Neural progenitor cell (in vitro differentiated cells): ENCODE measurements around the gene CYGB. TPM values are rescaled to one million over a fixed set of nuclear protein-coding genes. Genes with fewer than 3 reads are reported as not detected.
A peak's percentile ranks its signal among the peaks of the same experiment; 100 is the strongest.

Source experiments
- DNase-seq: peaks from one replicate; pipeline ENCODE4 v3.0.0-alpha.2; 2016; ENCODE audit warnings: low spot score
- H2AFZ ChIP-seq: fragments of 200-600 bp; sonication (generic); replicated peaks from 2 replicates; pipeline ENCODE4 v1.6.1; 2016; ENCODE audit warnings: antibody characterized with exemption
- H3F3A ChIP-seq: fragments of 200-600 bp; sonication (generic); 2 replicates; pipeline ENCODE4 v1.6.1; 2016; ENCODE audit warnings: antibody characterized with exemption, low read depth
- H3K27ac ChIP-seq: fragments of 200-600 bp; sonication (generic); 2 replicates; pipeline ENCODE4 v1.5.1; 2016; ENCODE audit warnings: mild to moderate bottlenecking
- H3K27me3 ChIP-seq: fragments of 200-600 bp; sonication (generic); 2 replicates; pipeline ENCODE4 v1.6.1; 2016; ENCODE audit warnings: mild to moderate bottlenecking, moderate library complexity
- H3K36me3 ChIP-seq: fragments of 200-600 bp; sonication (generic); 2 replicates; pipeline ENCODE4 v1.5.1; 2016
- H3K4me1 ChIP-seq: fragments of 200-600 bp; sonication (generic); 2 replicates; pipeline ENCODE4 v1.6.1; 2016; ENCODE audit warnings: mixed run types
- H3K4me2 ChIP-seq: fragments of 200-600 bp; sonication (generic); 2 replicates; pipeline ENCODE4 v1.6.1; 2016
- H3K4me3 ChIP-seq: fragments of 200-600 bp; sonication (generic); 2 replicates; pipeline ENCODE4 v1.5.1; 2016
- H3K79me2 ChIP-seq: fragments of 200-600 bp; sonication (generic); 2 replicates; pipeline ENCODE4 v1.6.1; 2016; ENCODE audit warnings: low read depth
- H3K9ac ChIP-seq: fragments of 200-600 bp; sonication (generic); 2 replicates; pipeline ENCODE4 v1.6.1; 2016
- H3K9me3 ChIP-seq: fragments of 200-600 bp; sonication (generic); 2 replicates; pipeline ENCODE4 v1.5.1; 2016; ENCODE audit warnings: low read depth
- H4K20me1 ChIP-seq: fragments of 200-600 bp; sonication (generic); 2 replicates; pipeline ENCODE4 v1.6.1; 2016; ENCODE audit warnings: low read depth
- H3K27ac Mint-ChIP-seq: 3 replicates; pipeline ENCODE4 v1.8.0; 2021; ENCODE audit warnings: mixed read lengths
- H3K27me3 Mint-ChIP-seq: 2 replicates; pipeline ENCODE4 v1.8.0; 2022; ENCODE audit warnings: low read depth, mild to moderate bottlenecking, inconsistent platforms, moderate library complexity, mixed read lengths; ENCODE audit not compliant: insufficient read depth
- H3K36me3 Mint-ChIP-seq: 3 replicates; pipeline ENCODE4 v1.8.0; 2021; ENCODE audit warnings: mixed read lengths
- H3K4me1 Mint-ChIP-seq: 3 replicates; pipeline ENCODE4 v1.8.0; 2021; ENCODE audit warnings: mixed read lengths
- H3K4me3 Mint-ChIP-seq: 3 replicates; pipeline ENCODE4 v1.8.0; 2021; ENCODE audit warnings: mild to moderate bottlenecking, moderate library complexity, mixed read lengths
- H3K9me3 Mint-ChIP-seq: 3 replicates; pipeline ENCODE4 v1.8.0; 2020; ENCODE audit warnings: mixed read lengths
- CTCF ChIP-seq: fragments of 200-600 bp; sonication (generic); IDR thresholded peaks from 2 replicates; pipeline ENCODE4 v1.5.1; 2017; ENCODE audit warnings: antibody characterized with exemption, mild to moderate bottlenecking
- EZH2 ChIP-seq: fragments of 200-600 bp; sonication (generic); IDR thresholded peaks from 2 replicates; pipeline ENCODE4 v1.6.1; 2017; ENCODE audit warnings: antibody characterized with exemption, mild to moderate bottlenecking, moderate library complexity
- EZH2phosphoT487 ChIP-seq: fragments of 200-600 bp; sonication (generic); IDR thresholded peaks from 2 replicates; pipeline ENCODE4 v1.6.1; 2017; ENCODE audit warnings: antibody characterized with exemption
- total RNA-seq: library from RNA; depleted of rRNA; stranded (reverse); fragments of >200 nt; gene quantifications from 2 replicates; pipeline ENCODE4 v1.2.3, GENCODE V29; 2015; ENCODE audit warnings: low replicate concordance

Gene CYGB
- total RNA-seq, 1 donor from 2014 or later, result not detected

- Histone ChIP-seq H3K9ac (no peak overlapping the region), H2AFZ (peak overlapping the region; percentile 58), H3K79me2 (no peaks in the 10 kb centered on the region), H4K20me1 (peaks cover 14% of the 10 kb centered on the region), H3F3A (peaks cover 5% of the 10 kb centered on the region), H3K4me2 (peak overlapping the region; percentile 81), H3K4me1 (peaks cover 27% of the 10 kb centered on the region), H3K4me3 (peak overlapping the region; percentile 80), H3K9me3 (no peaks in the 10 kb centered on the region), H3K36me3 (no peaks in the 10 kb centered on the region), H3K27me3 (peaks cover 19% of the 10 kb centered on the region), H3K27ac (no peak overlapping the region)
- DNase-seq, result no peak
- Mint-ChIP-seq H3K9me3 (no peaks in the 10 kb centered on the region), H3K4me1 (peaks cover 29% of the 10 kb centered on the region), H3K36me3 (no peaks in the 10 kb centered on the region), H3K27me3 (peaks cover 24% of the 10 kb centered on the region), H3K4me3 (peak overlapping the region; percentile 84), H3K27ac (no peak overlapping the region)
- no peak for TF ChIP-seq CTCF
- no peak for TF ChIP-seq EZH2
Observed at GRCh38 chr17:76501827-76502307, 35.6 kb downstream of the CYGB start.

- Histone ChIP-seq H3K9ac (no peak within 1 kb of the TSS), H3F3A (peaks cover 5% of the 10 kb centered on the region), H2AFZ (peak within 1 kb of the TSS; percentile 88), H3K79me2 (no peaks in the 10 kb centered on the region), H3K9me3 (no peaks in the 10 kb centered on the region), H3K4me2 (peak within 1 kb of the TSS; percentile 81), H3K36me3 (no peaks in the 10 kb centered on the region), H3K4me3 (peak within 1 kb of the TSS; percentile 80), H3K27me3 (peaks cover 14% of the 10 kb centered on the region), H3K4me1 (peaks cover 27% of the 10 kb centered on the region), H4K20me1 (peaks cover 14% of the 10 kb centered on the region), H3K27ac (no peak within 1 kb of the TSS)
- Mint-ChIP-seq H3K27me3 (peaks cover 24% of the 10 kb centered on the region), H3K9me3 (no peaks in the 10 kb centered on the region), H3K4me1 (peaks cover 29% of the 10 kb centered on the region), H3K4me3 (peak within 1 kb of the TSS; percentile 84), H3K36me3 (no peaks in the 10 kb centered on the region), H3K27ac (peak within 1 kb of the TSS; percentile 64)
- no peak for TF ChIP-seq EZH2
- no peak for TF ChIP-seq EZH2phosphoT487
- TF ChIP-seq CTCF, result no peak
- DNase-seq, result peak; percentile 94
Observed at GRCh38 chr17:76501018-76501826, 36.3 kb downstream of the CYGB start, which contains the start of gene RHBDF2. RHBDF2 (minus strand) TSS chr17:76501423; CDS start chr17:76481524, 19,899 bp downstream.

DNA sequence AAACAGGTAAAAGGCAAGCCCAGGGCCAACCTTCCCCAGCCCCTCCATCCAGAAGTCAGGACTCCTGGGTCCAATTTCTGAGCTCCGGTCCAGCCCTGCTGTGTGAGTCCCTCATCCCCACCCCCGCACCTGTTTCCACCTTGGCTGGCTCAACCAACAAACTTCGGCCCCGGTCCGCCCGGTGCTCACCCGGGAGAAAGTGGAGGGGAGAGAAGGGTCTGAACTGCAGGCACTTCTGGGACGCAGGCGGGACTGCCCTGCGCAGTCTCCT, 36.8 kb downstream of the CYGB start:
- H3K9me3 Mint-ChIP-seq, result no peaks in the 10 kb centered on the region
- peaks cover 29% of the 10 kb centered on the region for H3K4me1 Mint-ChIP-seq
- H2AFZ ChIP-seq, result peak overlapping the region; percentile 88
- no peak overlapping the region for H3K27ac Mint-ChIP-seq
- H3K36me3 Mint-ChIP-seq, result no peaks in the 10 kb centered on the region
- peaks cover 24% of the 10 kb centered on the region for H3K27me3 Mint-ChIP-seq
- no peak overlapping the region for H3K9ac ChIP-seq
- TF ChIP-seq EZH2phosphoT487 (no peak), EZH2 (peak; percentile 47)
- peak overlapping the region; percentile 72 for H3K4me3 Mint-ChIP-seq
- H3K27ac ChIP-seq, result no peak overlapping the region
- H4K20me1 ChIP-seq, result peaks cover 14% of the 10 kb centered on the region
- H3F3A ChIP-seq, result peaks cover 5% of the 10 kb centered on the region
- H3K9me3 ChIP-seq, result no peaks in the 10 kb centered on the region
- H3K4me2 ChIP-seq, result peak overlapping the region; percentile 81
- peak overlapping the region; percentile 80 for H3K4me3 ChIP-seq
- no peaks in the 10 kb centered on the region for H3K79me2 ChIP-seq
- H3K36me3 ChIP-seq, result no peaks in the 10 kb centered on the region
- peaks cover 27% of the 10 kb centered on the region for H3K4me1 ChIP-seq
- DNase-seq, result no peak
- H3K27me3 ChIP-seq, result peaks cover 14% of the 10 kb centered on the region
